Gastroesophageal sphincter (tissue), 3 donors: ENCODE results near the gene EIF6.

Source experiments
- POLR2AphosphoS5 ChIP-seq: sonication (generic); formaldehyde crosslinking; IDR thresholded peaks from one replicate; pipeline ENCODE4 v1.6.1; 2017; ENCODE audit warnings: antibody characterized with exemption
- TF ChIP-seq, protein P1 (sequence below), 4 experiments: fragments of 200-600 bp in 2 of 4; fragments of 450-650 bp in 2 of 4; sonication (generic) in 1 of 4; IDR thresholded peaks; one replicate each; pipeline ENCODE4 v1.5.1; 2017 to 2019; ENCODE audit warnings: antibody characterized with exemption in 4 of 4, mild to moderate bottlenecking in 2 of 4, moderate library complexity in 2 of 4

DNA sequence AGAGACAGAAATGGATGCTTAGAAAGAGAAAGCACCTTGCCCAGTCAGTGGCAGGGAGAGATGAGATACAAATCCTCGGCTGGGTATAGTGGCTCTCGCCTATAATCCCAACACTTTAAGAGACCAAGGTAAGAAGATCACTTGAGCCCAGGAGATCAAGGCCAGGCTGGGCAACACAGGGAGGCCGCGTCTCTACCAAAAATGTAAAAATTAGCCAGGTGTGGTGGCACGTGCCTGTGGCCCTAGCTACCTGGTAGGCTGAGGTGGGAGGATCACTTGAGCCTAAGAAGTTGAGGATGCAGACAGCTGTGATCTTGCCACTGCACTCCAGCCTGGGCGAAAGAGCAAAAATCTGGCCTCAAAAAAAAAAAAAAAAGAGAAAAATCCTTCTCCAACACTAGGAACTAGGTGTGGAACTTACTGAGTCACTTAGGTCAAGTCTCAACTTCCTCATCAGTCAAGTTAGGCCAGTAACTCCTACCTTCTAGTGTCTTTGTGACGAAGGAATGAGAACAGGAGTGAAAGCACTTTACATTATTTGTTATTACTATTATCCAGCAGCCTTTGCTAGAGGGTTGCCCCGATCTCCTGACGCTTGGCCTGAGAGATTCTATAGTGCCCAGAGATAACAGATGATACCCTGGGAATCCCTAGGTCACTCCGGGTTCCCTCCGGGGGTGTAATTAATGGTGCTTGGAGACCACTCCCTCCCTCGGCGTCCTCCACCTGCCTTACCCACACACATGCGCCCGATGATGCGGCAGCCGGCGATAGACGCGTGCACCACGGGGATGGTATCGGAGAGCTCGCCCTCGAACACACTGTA lies 918 bp downstream of the EIF6 start:
- no peak for TF ChIP-seq POLR2AphosphoS5
- TF ChIP-seq, protein P1, sequence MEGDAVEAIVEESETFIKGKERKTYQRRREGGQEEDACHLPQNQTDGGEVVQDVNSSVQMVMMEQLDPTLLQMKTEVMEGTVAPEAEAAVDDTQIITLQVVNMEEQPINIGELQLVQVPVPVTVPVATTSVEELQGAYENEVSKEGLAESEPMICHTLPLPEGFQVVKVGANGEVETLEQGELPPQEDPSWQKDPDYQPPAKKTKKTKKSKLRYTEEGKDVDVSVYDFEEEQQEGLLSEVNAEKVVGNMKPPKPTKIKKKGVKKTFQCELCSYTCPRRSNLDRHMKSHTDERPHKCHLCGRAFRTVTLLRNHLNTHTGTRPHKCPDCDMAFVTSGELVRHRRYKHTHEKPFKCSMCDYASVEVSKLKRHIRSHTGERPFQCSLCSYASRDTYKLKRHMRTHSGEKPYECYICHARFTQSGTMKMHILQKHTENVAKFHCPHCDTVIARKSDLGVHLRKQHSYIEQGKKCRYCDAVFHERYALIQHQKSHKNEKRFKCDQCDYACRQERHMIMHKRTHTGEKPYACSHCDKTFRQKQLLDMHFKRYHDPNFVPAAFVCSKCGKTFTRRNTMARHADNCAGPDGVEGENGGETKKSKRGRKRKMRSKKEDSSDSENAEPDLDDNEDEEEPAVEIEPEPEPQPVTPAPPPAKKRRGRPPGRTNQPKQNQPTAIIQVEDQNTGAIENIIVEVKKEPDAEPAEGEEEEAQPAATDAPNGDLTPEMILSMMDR (IDR thresholded peaks at IDR 0.05) = no peak
